WTC11 (cell line): ENCODE results near the gene NID2.

Experiments
- ATF3 ChIP-seq: sonication (generic); formaldehyde crosslinking; conservative IDR thresholded peaks from 2 replicates; pipeline ENCODE4 v1.8.1; 2022; ENCODE audit warnings: mild to moderate bottlenecking, missing genetic modification reagents
- CBFB ChIP-seq: sonication (generic); formaldehyde crosslinking; IDR thresholded peaks from 2 replicates; pipeline ENCODE4 v1.8.1; 2022; ENCODE audit warnings: mild to moderate bottlenecking, low read depth, missing genetic modification reagents
- CREB1 ChIP-seq: sonication (generic); formaldehyde crosslinking; IDR thresholded peaks from 2 replicates; pipeline ENCODE4 v1.8.0; 2023; ENCODE audit warnings: mild to moderate bottlenecking, missing genetic modification reagents
- CREM ChIP-seq: sonication (generic); formaldehyde crosslinking; IDR thresholded peaks from 2 replicates; pipeline ENCODE4 v1.8.1; 2022; ENCODE audit warnings: mild to moderate bottlenecking, missing genetic modification reagents, moderate library complexity
- CTCF ChIP-seq: fragments of 200-600 bp; IDR thresholded peaks from 2 replicates; pipeline ENCODE4 v1.8.0; 2022; ENCODE audit warnings: antibody characterized with exemption
- HMGA2 ChIP-seq: fragments of 250-450 bp; sonication (Bioruptor Pico); IDR thresholded peaks from 2 replicates; pipeline ENCODE4 v1.4.0; 2021; ENCODE audit warnings: mild to moderate bottlenecking, moderate library complexity
- JUN ChIP-seq: sonication (generic); formaldehyde crosslinking; IDR thresholded peaks from 2 replicates; pipeline ENCODE4 v1.8.0; 2023; ENCODE audit warnings: mild to moderate bottlenecking, missing genetic modification reagents
- KAT7 ChIP-seq: sonication (generic); formaldehyde crosslinking; IDR thresholded peaks from 2 replicates; pipeline ENCODE4 v1.8.1; 2023; ENCODE audit warnings: missing genetic modification reagents, mild to moderate bottlenecking, borderline replicate concordance
- NFYB ChIP-seq: sonication (generic); formaldehyde crosslinking; conservative IDR thresholded peaks from 2 replicates; pipeline ENCODE4 v1.8.0; 2022; ENCODE audit warnings: low read depth, missing genetic modification reagents
- SMAD4 ChIP-seq: sonication (generic); formaldehyde crosslinking; IDR thresholded peaks from 2 replicates; pipeline ENCODE4 v1.8.0; 2022; ENCODE audit warnings: mild to moderate bottlenecking, missing genetic modification reagents
- STAT6 ChIP-seq: sonication (generic); formaldehyde crosslinking; conservative IDR thresholded peaks from 2 replicates; pipeline ENCODE4 v1.8.1; 2023; ENCODE audit warnings: mild to moderate bottlenecking, low read depth, missing genetic modification reagents, moderate library complexity
- USF2 ChIP-seq: sonication (generic); formaldehyde crosslinking; IDR thresholded peaks from 2 replicates; pipeline ENCODE4 v1.8.1; 2023; ENCODE audit warnings: mild to moderate bottlenecking, missing genetic modification reagents, moderate library complexity
- ZNF121 ChIP-seq: sonication (generic); formaldehyde crosslinking; IDR thresholded peaks from 2 replicates; pipeline ENCODE4 v1.8.0; 2023; ENCODE audit warnings: missing genetic modification reagents

- TF ChIP-seq CREM (CRISPR knock-in tag), result no peak
- TF ChIP-seq CBFB (CRISPR knock-in tag), result no peak
- TF ChIP-seq CREB1 (CRISPR knock-in tag), result no peak
- no peak for TF ChIP-seq CTCF
- no peak for TF ChIP-seq ATF3 (CRISPR knock-in tag)
- TF ChIP-seq STAT6 (CRISPR knock-in tag), result no peak
- TF ChIP-seq ZNF121, result no peak
- TF ChIP-seq NFYB, result no peak
- TF ChIP-seq SMAD4, result no peak
- no peak for TF ChIP-seq HMGA2 (CRISPR knock-in tag)
- TF ChIP-seq USF2 (CRISPR knock-in tag), result no peak
- no peak for TF ChIP-seq JUN
- no peak for TF ChIP-seq KAT7 (CRISPR knock-in tag)
These were observed 66.3 kb downstream of the NID2 start for GRCh38 chr14:52002542-52002941.
